CD4-positive, alpha-beta memory T cell (primary cell): ENCODE measurements around the gene MINDY1. TPM values are rescaled to one million over a fixed set of nuclear protein-coding genes. Genes with fewer than 3 reads are reported as not detected.

Source experiments
- CTCF ChIA-PET: fragments of 350-600 bp; sonication (Branson Sonifier 250); formaldehyde crosslinking; loops from one replicate; lab custom pipeline; 2021; ENCODE audit warnings: inconsistent platforms; ENCODE audit not compliant: partially characterized antibody; lab: Charles Lee
- POLR2A ChIA-PET: fragments of 350-600 bp; sonication (Branson Sonifier 250); formaldehyde crosslinking; loops from one replicate; lab custom pipeline; 2021; ENCODE audit not compliant: partially characterized antibody; lab: Charles Lee
- DNase-seq, 5 donors: peaks; one replicate each; pipeline versions ENCODE4 v3.0.0 to v3.0.0-alpha.2; 2020 to 2022; ENCODE audit warnings: mixed read lengths in 1 of 5
- H3K27ac ChIP-seq: one replicate; pipeline ENCODE4 v1.7.0; 2013; ENCODE audit warnings: low read depth, low read length
- H3K27me3 ChIP-seq: 2 replicates; pipeline ENCODE4 v1.7.0; 2013; ENCODE audit warnings: mild to moderate bottlenecking, low read length, moderate library complexity; ENCODE audit not compliant: insufficient read depth
- H3K36me3 ChIP-seq: 2 replicates; pipeline ENCODE4 v1.7.0; 2013; ENCODE audit warnings: mild to moderate bottlenecking, low read length, moderate library complexity; ENCODE audit not compliant: insufficient read depth
- H3K4me1 ChIP-seq: 2 replicates; pipeline ENCODE4 v1.7.0; 2013; ENCODE audit warnings: mild to moderate bottlenecking, low read length, moderate library complexity; ENCODE audit not compliant: insufficient read depth
- H3K4me3 ChIP-seq, 2 donors: one replicate each; pipeline ENCODE4 v1.7.0; 2013; ENCODE audit warnings: low read length in 2 of 2, mild to moderate bottlenecking in 1 of 2
- H3K9me3 ChIP-seq, 2 donors: one replicate each; pipeline ENCODE4 v1.7.0; 2013; ENCODE audit warnings: low read length in 2 of 2, control low read depth in 1 of 2; ENCODE audit not compliant: control insufficient read depth in 1 of 2
- H3K27ac Mint-ChIP-seq, 7 donors: one replicate each; pipeline ENCODE4 v1.8.0; 2020 to 2021; ENCODE audit warnings: mixed read lengths in 7 of 7, mild to moderate bottlenecking in 6 of 7, inconsistent platforms in 3 of 7, moderate library complexity in 3 of 7
- H3K27me3 Mint-ChIP-seq, 2 donors: one replicate each; pipeline ENCODE4 v1.8.0; 2020 to 2021; ENCODE audit warnings: mixed read lengths in 2 of 2
- H3K36me3 Mint-ChIP-seq, 2 donors: one replicate each; pipeline ENCODE4 v1.8.0; 2020 to 2021; ENCODE audit warnings: mixed read lengths in 2 of 2, inconsistent platforms in 1 of 2, mild to moderate bottlenecking in 1 of 2
- H3K4me1 Mint-ChIP-seq, 4 donors: one replicate each; pipeline ENCODE4 v1.8.0; 2020 to 2021; ENCODE audit warnings: mixed read lengths in 4 of 4, mild to moderate bottlenecking in 1 of 4
- H3K4me3 Mint-ChIP-seq, 8 donors: one replicate each; pipeline ENCODE4 v1.8.0; 2020 to 2021; ENCODE audit warnings: mixed read lengths in 8 of 8, mild to moderate bottlenecking in 7 of 8, moderate library complexity in 6 of 8, inconsistent platforms in 3 of 8
- H3K9me3 Mint-ChIP-seq, 8 donors: one replicate each; pipeline ENCODE4 v1.8.0; 2020 to 2021; ENCODE audit warnings: mixed read lengths in 8 of 8, mild to moderate bottlenecking in 5 of 8, inconsistent platforms in 3 of 8, moderate library complexity in 1 of 8
- intact Hi-C: fragments of 100-400 bp; cut with micrococcal nuclease; formaldehyde crosslinking; loops from one replicate; pipeline ENCODE4 v1.15.1; 2023
- polyA plus RNA-seq, 2 donors: library from polyadenylated mRNA; unstranded; fragments of 300-500 nt; fragmentation: Illumina TruSeq; gene quantifications; one replicate each; pipeline ENCODE4 v1.2.3, GENCODE V29; 2021
- total RNA-seq, 2 experiments: library from RNA; stranded (reverse); gene quantifications; one replicate each; pipeline ENCODE4 v1.2.3, GENCODE V29; 2021

Gene MINDY1
- 10 to 100 TPM; 31.4 to 32.1 TPM for total RNA-seq
- polyA plus RNA-seq = 10 to 100 TPM in 1 of 2 donors, 1 to 10 TPM in 1; 6.5 to 17.6 TPM

GRCh38 chr1:151006327-151007052 is at the start of gene MINDY1:
Gene MINDY1, minus strand, starts transcription at chr1:151006902. Its CDS starts 4,285 bp downstream, at chr1:151002617.
- ChIA-PET CTCF (interaction anchor here (0.7 to 14.9 kb wide), 16 partner anchors 10 to 164 kb away, joined by 3 to 255 read pairs (median 4); partner anchors contain the start of genes ANXA9, C1orf56, CDC42SE1 and CERS2), POLR2A (interaction anchor here (0.5 to 3.9 kb wide), 24 partner anchors 8 to 643 kb away, joined by 3 to 34 read pairs (median 4); partner anchors contain the start of genes C1orf56, CDC42SE1, CERS2 and GABPB2)
- Histone ChIP-seq H3K36me3 (peaks cover 2% of the 10 kb centered on the region), H3K4me3 (peak within 1 kb of the TSS; percentile 71 to 92), H3K27ac (peak within 1 kb of the TSS; percentile 88), H3K4me1 (peaks cover 85% of the 10 kb centered on the region), H3K9me3 (no peaks in the 10 kb centered on the region), H3K27me3 (no peaks in the 10 kb centered on the region)
- peak within 1 kb of the TSS; percentile 88 to 99 (median 95) for H3K4me3 Mint-ChIP-seq
- H3K36me3 Mint-ChIP-seq = peaks cover 8 to 39% of the 10 kb centered on the region in 2 donors
- H3K9me3 Mint-ChIP-seq = no peaks in the 10 kb centered on the region
- peak; percentile 18 to 47 (median 34) for DNase-seq
- no peaks in the 10 kb centered on the region for H3K27me3 Mint-ChIP-seq
- peaks cover 56 to 98% (median 76%) of the 10 kb centered on the region in 4 donors for H3K4me1 Mint-ChIP-seq
- peak within 1 kb of the TSS; percentile 90 to 100 (median 99) for H3K27ac Mint-ChIP-seq
- intact Hi-C loops = loop anchor here (1.0 to 5.0 kb wide), 7 partner anchors 10 to 644 kb away; partner anchors contain the start of genes ARNT, CERS2, RPRD2 and TNFAIP8L2

GRCh38 chr1:151056149-151056548 is 49.4 kb upstream of the MINDY1 start:
- POLR2A ChIA-PET = interaction anchor here (0.9 to 16.6 kb wide), 18 partner anchors 9 to 849 kb away, joined by 3 to 325 read pairs (median 5); partner anchors contain the start of genes BNIPL, C1orf56, GABPB2 and MINDY1
- H3K4me3 Mint-ChIP-seq = peak overlapping the region; percentile 96 to 100 (median 100)
- Histone ChIP-seq H3K9me3 (no peaks in the 10 kb centered on the region), H3K36me3 (peaks cover 46% of the 10 kb centered on the region), H3K4me3 (peak overlapping the region; percentile 89 to 93), H3K27ac (peak overlapping the region; percentile 90), H3K27me3 (no peaks in the 10 kb centered on the region), H3K4me1 (peaks cover 76% of the 10 kb centered on the region)
- peaks cover 0 to 7% (median 0%) of the 10 kb centered on the region in 8 donors for H3K9me3 Mint-ChIP-seq
- intact Hi-C loops = loop anchor here (1.0 to 5.0 kb wide), 3 partner anchors 8 to 494 kb away; partner anchors contain the start of gene PRUNE1
- peak overlapping the region; percentile 98 to 100 (median 99) for H3K27ac Mint-ChIP-seq
- peaks cover 0 to 1% of the 10 kb centered on the region in 2 donors for H3K27me3 Mint-ChIP-seq
- H3K4me1 Mint-ChIP-seq = peaks cover 39 to 96% (median 57%) of the 10 kb centered on the region in 4 donors
- CTCF ChIA-PET = interaction anchor here (1.4 to 9.0 kb wide), 8 partner anchors 9 to 100 kb away, joined by 3 to 92 read pairs (median 10); partner anchors contain the start of genes C1orf56, GABPB2, MINDY1 and TNFAIP8L2
- DNase-seq = peak; percentile 62 to 75 (median 71)
- peaks cover 68 to 84% of the 10 kb centered on the region in 2 donors for H3K36me3 Mint-ChIP-seq

GRCh38 chr1:151055581-151055980 is 48.9 kb upstream of the MINDY1 start:
- H3K4me3 ChIP-seq = peak overlapping the region; percentile 87 to 93
- H3K27ac ChIP-seq = peak overlapping the region; percentile 90
- H3K9me3 Mint-ChIP-seq = peaks cover 0 to 7% (median 0%) of the 10 kb centered on the region in 8 donors
- DNase-seq = no peak
- peak overlapping the region; percentile 96 to 100 (median 100) for H3K4me3 Mint-ChIP-seq
- intact Hi-C loops = loop anchor here (5.0 kb wide), 1 partner anchor 493 kb away; no protein-coding TSS in a partner anchor
- peaks cover 71 to 86% of the 10 kb centered on the region in 2 donors for H3K36me3 Mint-ChIP-seq
- ChIA-PET CTCF (interaction anchor here (0.9 to 9.0 kb wide), 8 partner anchors 9 to 101 kb away, joined by 3 to 92 read pairs (median 6); partner anchors contain the start of genes C1orf56, GABPB2, MINDY1 and TNFAIP8L2), POLR2A (interaction anchor here (0.9 to 16.6 kb wide), 17 partner anchors 9 to 849 kb away, joined by 3 to 325 read pairs (median 5); partner anchors contain the start of genes BNIPL, C1orf56, GABPB2 and MINDY1)
- peaks cover 0 to 1% of the 10 kb centered on the region in 2 donors for H3K27me3 Mint-ChIP-seq
- peaks cover 72% of the 10 kb centered on the region for H3K4me1 ChIP-seq
- H3K36me3 ChIP-seq = peaks cover 46% of the 10 kb centered on the region
- H3K27ac Mint-ChIP-seq = peak overlapping the region; percentile 98 to 100 (median 99)
- H3K4me1 Mint-ChIP-seq = peaks cover 37 to 96% (median 56%) of the 10 kb centered on the region in 4 donors
- H3K9me3 ChIP-seq = no peaks in the 10 kb centered on the region
- no peaks in the 10 kb centered on the region for H3K27me3 ChIP-seq

- Mint-ChIP-seq H3K36me3 (peaks cover 71 to 88% of the 10 kb centered on the region in 2 donors), H3K27me3 (peaks cover 0 to 1% of the 10 kb centered on the region in 2 donors), H3K27ac (peak overlapping the region; percentile 98 to 100 (median 99)), H3K4me3 (peak overlapping the region; percentile 96 to 100 (median 100)), H3K9me3 (peaks cover 0 to 7% (median 0%) of the 10 kb centered on the region in 8 donors), H3K4me1 (peaks cover 35 to 96% (median 55%) of the 10 kb centered on the region in 4 donors)
- intact Hi-C loops = loop anchor here (5.0 kb wide), 1 partner anchor 493 kb away; no protein-coding TSS in a partner anchor
- peak overlapping the region; percentile 90 for H3K27ac ChIP-seq
- POLR2A ChIA-PET = interaction anchor here (1.1 to 16.6 kb wide), 13 partner anchors 8 to 850 kb away, joined by 3 to 325 read pairs (median 6); partner anchors contain the start of genes BNIPL, C1orf56, GABPB2 and MINDY1
- CTCF ChIA-PET = interaction anchor here (0.9 to 9.0 kb wide), 9 partner anchors 8 to 101 kb away, joined by 3 to 92 read pairs (median 5); partner anchors contain the start of genes C1orf56, GABPB2, MINDY1 and TNFAIP8L2
- no peaks in the 10 kb centered on the region for H3K9me3 ChIP-seq
- no peak for DNase-seq
- H3K4me3 ChIP-seq = peak overlapping the region; percentile 87 to 93
- peaks cover 67% of the 10 kb centered on the region for H3K4me1 ChIP-seq
- H3K36me3 ChIP-seq = peaks cover 46% of the 10 kb centered on the region
- H3K27me3 ChIP-seq = no peaks in the 10 kb centered on the region
Measured at GRCh38 chr1:151054971-151055547, 48.4 kb upstream of the MINDY1 start.

GRCh38 chr1:151051356-151052009 is 44.8 kb upstream of the MINDY1 start:
- H3K27me3 ChIP-seq = no peaks in the 10 kb centered on the region
- peak overlapping the region; percentile 25 for H3K27ac ChIP-seq
- no peaks in the 10 kb centered on the region for H3K9me3 ChIP-seq
- Mint-ChIP-seq H3K4me1 (peaks cover 38 to 96% (median 68%) of the 10 kb centered on the region in 4 donors), H3K36me3 (peaks cover 52 to 62% of the 10 kb centered on the region in 2 donors), H3K9me3 (peaks cover 0 to under 1% (median 0%) of the 10 kb centered on the region in 8 donors), H3K27ac (peak overlapping the region in 6 of 7 donors; percentile 49 to 98 (median 75)), H3K4me3 (peak overlapping the region in 3 of 8 donors; percentile 43 to 48 (median 48)), H3K27me3 (no peaks in the 10 kb centered on the region)
- DNase-seq = no peak
- CTCF ChIA-PET = interaction anchor here (1.1 to 3.3 kb wide), 4 partner anchors 8 to 49 kb away, joined by 4 to 16 read pairs (median 4); partner anchors contain the start of genes CDC42SE1 and MLLT11
- peaks cover 64% of the 10 kb centered on the region for H3K4me1 ChIP-seq
- intact Hi-C loops = no loop called here
- H3K36me3 ChIP-seq = peaks cover 46% of the 10 kb centered on the region
- H3K4me3 ChIP-seq = no peak overlapping the region
- POLR2A ChIA-PET = interaction anchor here (0.5 to 16.6 kb wide), 7 partner anchors 8 to 105 kb away, joined by 3 to 325 read pairs (median 32); partner anchors contain the start of genes CDC42SE1, GABPB2, MLLT11 and TNFAIP8L2
